SJSA1 (cell line): ENCODE measurements around the gene AFDN. TPM values are rescaled to one million over a fixed set of nuclear protein-coding genes. Genes with fewer than 3 reads are reported as not detected.
"Not testable (repeated sequence)": the region's sequence is repeated elsewhere in the genome, so short reads cannot be mapped to it uniquely, and the experiment has no call there.

ENCODE experiments used
- DNase-seq, 2 experiments: peaks; one replicate each; pipeline ENCODE4 v3.0.0-alpha.2; 2015 to 2020; ENCODE audit warnings: low spot score in 2 of 2, low read depth in 1 of 2
- H3K27ac ChIP-seq: fragments of 250-450 bp; sonication (Bioruptor Pico); 2 replicates; pipeline ENCODE4 v1.5.1; 2020; ENCODE audit warnings: mild to moderate bottlenecking, moderate library complexity
- H3K27me3 ChIP-seq: fragments of 250-450 bp; sonication (Bioruptor Pico); replicated peaks from 2 replicates; pipeline ENCODE4 v1.5.1; 2020; ENCODE audit warnings: mild to moderate bottlenecking, moderate library complexity
- H3K36me3 ChIP-seq: fragments of 250-450 bp; sonication (Bioruptor Pico); 2 replicates; pipeline ENCODE4 v1.5.1; 2020; ENCODE audit warnings: mild to moderate bottlenecking
- H3K4me1 ChIP-seq: fragments of 250-450 bp; sonication (Bioruptor Pico); replicated peaks from 2 replicates; pipeline ENCODE4 v1.6.1; 2021; ENCODE audit warnings: mild to moderate bottlenecking
- H3K4me3 ChIP-seq: fragments of 250-450 bp; sonication (Bioruptor Pico); 2 replicates; pipeline ENCODE4 v1.5.1; 2020; ENCODE audit warnings: mild to moderate bottlenecking
- H3K9me3 ChIP-seq: fragments of 250-450 bp; sonication (Bioruptor Pico); replicated peaks from 2 replicates; pipeline ENCODE4 v1.5.1; 2020; ENCODE audit warnings: mild to moderate bottlenecking
- total RNA-seq: library from RNA; depleted of rRNA; stranded (reverse); fragments of >200 nt; shearing (Covaris generic); gene quantifications from 2 replicates; pipeline ENCODE4 v1.2.3, GENCODE V29; 2014

AFDN gene
- total RNA-seq, 1 experiment from 2014 or later: 88.2 TPM

DNA sequence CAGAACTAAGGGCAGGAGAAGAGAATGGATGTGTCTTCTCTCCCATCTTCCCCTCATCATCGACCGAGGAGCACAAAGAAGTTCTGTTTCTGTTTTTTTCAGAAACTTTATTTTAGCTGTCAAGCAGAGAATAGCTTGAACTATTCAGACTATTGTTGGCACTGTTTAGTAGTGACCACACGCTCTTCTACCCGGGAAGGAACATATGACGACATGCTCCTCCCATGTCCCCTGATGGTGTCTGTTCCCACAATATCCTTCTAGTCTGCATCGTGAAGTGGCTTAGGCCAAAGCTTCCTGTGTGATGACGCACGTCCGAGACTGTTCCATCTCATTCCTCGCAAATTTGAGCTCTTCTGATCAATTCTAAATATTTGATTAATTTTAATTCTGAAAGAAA, 143.5 kb downstream of the AFDN start:
- DNase-seq: no peak
- Histone ChIP-seq H3K4me1 (peaks cover 23% of the 10 kb centered on the region), H3K36me3 (peaks cover 46% of the 10 kb centered on the region), H3K27me3 (no peaks in the 10 kb centered on the region), H3K4me3 (no peak overlapping the region), H3K9me3 (no peaks in the 10 kb centered on the region), H3K27ac (no peak overlapping the region)

DNA sequence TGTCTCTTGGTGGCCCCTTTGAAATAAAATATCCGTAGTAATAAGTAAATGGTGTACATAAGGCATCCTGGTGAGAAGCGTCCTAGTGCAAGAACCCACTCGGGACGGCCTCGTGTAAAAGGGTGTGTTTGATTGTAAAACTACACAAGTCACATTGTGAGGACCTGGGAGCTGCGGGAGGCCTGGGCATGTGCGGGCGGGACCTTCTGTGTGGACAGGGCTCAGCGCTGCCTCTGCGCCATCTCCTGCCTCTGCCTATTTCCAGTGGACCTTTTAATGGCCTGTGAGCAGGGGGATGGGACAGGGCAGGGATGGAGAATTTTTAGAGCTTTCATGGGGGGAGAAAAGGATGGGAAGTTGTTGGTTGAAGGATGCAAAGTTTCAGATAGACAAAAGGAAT, 145.5 kb downstream of the AFDN start:
- peaks cover 25% of the 10 kb centered on the region for H3K4me1 ChIP-seq
- no peak overlapping the region for H3K27ac ChIP-seq
- no peak overlapping the region for H3K4me3 ChIP-seq
- no peaks in the 10 kb centered on the region for H3K27me3 ChIP-seq
- peaks cover 38% of the 10 kb centered on the region for H3K36me3 ChIP-seq
- no peak for DNase-seq
- H3K9me3 ChIP-seq: no peaks in the 10 kb centered on the region

DNA sequence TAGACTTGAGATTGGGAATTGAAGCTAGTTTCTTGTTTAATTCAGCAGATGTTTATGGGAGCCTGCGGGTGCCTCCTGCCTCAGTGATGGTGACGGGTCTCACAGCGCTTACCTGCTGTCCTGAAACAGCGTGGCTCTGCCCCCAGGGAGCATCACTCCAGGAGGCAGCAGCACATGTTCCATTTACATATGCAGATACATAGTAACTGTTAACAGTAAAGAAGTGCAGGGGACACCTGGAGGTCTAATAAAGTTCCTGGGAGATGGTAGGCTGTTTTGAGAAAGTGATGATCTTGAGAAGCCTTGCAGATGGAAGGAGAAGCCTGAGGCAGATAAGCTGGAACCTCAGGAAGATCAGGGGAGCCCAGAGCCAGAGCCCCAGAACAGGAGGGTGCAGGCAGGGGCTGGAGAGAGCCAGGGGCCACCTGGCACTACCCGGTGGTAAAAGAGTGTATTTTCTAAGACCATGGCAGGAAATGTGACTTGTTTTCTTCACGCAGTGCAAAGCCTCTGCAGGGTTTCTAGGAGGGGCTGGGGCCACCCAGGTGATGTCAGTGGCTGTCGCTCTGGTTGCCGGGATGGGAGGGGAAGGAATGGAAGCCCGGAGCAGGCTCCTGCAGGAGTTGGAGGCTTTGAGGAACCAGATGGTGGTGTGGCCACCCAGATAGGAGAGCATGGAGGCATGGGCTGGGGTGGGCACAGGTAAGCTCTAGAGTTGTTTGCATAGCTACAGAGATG, 146.6 kb downstream of the AFDN start:
- Histone ChIP-seq H3K27me3 (no peaks in the 10 kb centered on the region), H3K4me1 (peaks cover 25% of the 10 kb centered on the region), H3K4me3 (no peak overlapping the region), H3K27ac (no peak overlapping the region), H3K36me3 (peaks cover 29% of the 10 kb centered on the region), H3K9me3 (no peaks in the 10 kb centered on the region)
- no peak for DNase-seq

DNA sequence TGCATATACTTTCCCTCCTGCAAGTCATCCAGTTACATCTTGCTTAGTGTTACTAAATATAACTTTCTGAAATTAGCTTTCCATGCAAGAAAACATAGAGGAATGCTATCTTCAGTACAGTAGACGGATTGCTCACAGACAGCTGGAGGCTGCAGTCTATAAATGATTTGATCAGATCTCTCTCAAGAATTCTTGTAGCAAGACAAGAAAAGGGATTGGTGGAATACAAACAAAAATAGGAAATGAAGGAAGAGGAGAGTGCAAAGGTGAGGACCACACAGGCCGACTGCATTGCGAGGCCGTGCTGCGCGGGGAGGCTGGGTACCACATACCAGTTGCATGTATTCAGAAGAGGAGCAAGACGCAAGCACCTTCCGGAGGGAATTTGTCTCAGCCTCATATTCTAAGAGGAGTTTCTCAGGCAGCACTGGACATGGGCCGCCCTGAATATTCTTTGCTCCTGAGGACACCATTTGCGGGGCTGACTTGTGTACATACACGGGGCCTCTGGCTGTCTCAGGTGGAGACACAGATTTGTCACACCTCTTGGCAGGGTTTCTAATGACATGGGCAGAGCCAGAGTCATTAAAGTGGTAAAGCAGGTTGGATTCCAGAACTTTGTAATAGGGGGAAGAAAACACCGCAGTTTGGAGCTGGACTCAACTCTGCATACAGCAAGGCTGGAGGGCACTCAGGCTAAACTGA, 148.1 kb downstream of the AFDN start:
- Histone ChIP-seq H3K36me3 (peaks cover 14% of the 10 kb centered on the region), H3K4me1 (peaks cover 25% of the 10 kb centered on the region), H3K27me3 (no peaks in the 10 kb centered on the region), H3K9me3 (no peaks in the 10 kb centered on the region), H3K4me3 (no peak overlapping the region), H3K27ac (no peak overlapping the region)
- peak in 1 of 2 experiments; percentile 55 for DNase-seq

DNA sequence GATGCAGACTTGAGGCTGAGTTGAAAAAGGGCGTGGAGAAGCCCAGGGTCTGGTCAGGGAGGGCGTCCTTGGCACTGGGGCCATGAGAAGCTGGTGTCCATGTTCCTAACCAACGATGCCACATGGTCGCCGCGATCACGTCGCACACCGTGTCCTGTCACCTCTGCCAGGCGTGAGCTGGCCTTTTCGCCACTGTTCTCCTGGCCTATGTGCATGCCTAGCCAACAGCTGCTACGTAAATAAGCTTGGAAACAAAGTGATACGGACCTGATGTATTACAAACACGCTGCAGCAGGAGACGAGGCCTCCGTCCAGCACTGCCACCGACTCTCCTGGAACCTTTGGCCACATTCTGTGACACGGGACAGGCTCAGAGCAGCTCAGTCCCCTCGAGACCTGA, 148.7 kb downstream of the AFDN start:
- no peaks in the 10 kb centered on the region for H3K27me3 ChIP-seq
- peaks cover 25% of the 10 kb centered on the region for H3K4me1 ChIP-seq
- DNase-seq: no peak
- peaks cover 7% of the 10 kb centered on the region for H3K36me3 ChIP-seq
- H3K4me3 ChIP-seq: no peak overlapping the region
- no peaks in the 10 kb centered on the region for H3K9me3 ChIP-seq
- H3K27ac ChIP-seq: no peak overlapping the region

DNA sequence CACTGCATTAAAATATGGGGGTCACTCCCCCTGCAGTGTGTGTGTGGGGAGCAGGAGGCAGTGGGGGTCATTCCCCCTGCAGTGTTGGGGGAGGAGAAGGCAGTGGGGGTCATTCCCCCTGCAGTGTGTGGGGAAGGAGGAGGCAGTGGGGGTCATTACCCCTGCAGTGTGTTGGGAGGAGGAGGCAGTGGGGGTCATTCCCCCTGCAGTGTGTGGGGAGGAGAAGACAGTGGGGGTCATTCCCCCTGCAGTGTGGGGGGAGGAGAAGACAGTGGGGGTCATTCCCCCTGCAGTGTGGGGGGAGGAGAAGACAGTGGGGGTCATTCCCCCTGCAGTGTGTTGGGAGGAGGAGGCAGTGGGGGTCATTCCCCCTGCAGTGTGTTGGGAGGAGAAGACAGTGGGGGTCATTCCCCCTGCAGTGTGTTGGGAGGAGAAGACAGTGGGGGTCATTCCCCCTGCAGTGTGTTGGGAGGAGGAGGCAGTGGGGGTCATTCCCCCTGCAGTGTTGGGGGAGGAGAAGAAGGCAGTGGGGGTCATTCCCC, 149.5 kb downstream of the AFDN start:
- peaks cover 32% of the 10 kb centered on the region for H3K4me1 ChIP-seq
- DNase-seq, H3K36me3 ChIP-seq, H3K9me3 ChIP-seq, H3K4me3 ChIP-seq, H3K27ac ChIP-seq, H3K27me3 ChIP-seq: not testable (repeated sequence)

DNA sequence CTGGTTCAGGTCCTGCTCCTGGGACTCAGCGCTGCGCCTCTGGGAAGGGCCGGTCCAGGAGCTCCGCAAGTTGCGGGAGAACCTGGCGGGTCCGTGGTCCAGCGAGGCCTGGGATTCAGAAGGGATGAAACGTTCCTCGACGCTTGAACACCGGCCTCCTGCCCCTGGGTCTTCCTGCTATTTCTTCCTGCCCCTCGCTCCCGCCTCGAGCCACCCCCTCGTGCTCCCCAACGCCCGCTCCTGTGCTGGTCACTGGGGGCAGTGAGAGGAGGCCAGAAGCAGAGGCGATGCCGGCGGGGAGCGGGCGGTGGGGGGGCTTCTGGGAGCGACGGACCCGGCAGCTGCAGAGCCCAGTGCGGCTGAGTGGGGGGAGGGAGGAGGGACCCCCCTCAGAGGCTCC, 150.0 kb downstream of the AFDN start:
- Histone ChIP-seq H3K27me3 (no peaks in the 10 kb centered on the region), H3K4me1 (peaks cover 35% of the 10 kb centered on the region), H3K36me3 (peaks cover 2% of the 10 kb centered on the region; the same call in 1 of the 2 replicates), H3K4me3 (no peak overlapping the region), H3K9me3 (no peaks in the 10 kb centered on the region), H3K27ac (no peak overlapping the region)
- no peak for DNase-seq

DNA sequence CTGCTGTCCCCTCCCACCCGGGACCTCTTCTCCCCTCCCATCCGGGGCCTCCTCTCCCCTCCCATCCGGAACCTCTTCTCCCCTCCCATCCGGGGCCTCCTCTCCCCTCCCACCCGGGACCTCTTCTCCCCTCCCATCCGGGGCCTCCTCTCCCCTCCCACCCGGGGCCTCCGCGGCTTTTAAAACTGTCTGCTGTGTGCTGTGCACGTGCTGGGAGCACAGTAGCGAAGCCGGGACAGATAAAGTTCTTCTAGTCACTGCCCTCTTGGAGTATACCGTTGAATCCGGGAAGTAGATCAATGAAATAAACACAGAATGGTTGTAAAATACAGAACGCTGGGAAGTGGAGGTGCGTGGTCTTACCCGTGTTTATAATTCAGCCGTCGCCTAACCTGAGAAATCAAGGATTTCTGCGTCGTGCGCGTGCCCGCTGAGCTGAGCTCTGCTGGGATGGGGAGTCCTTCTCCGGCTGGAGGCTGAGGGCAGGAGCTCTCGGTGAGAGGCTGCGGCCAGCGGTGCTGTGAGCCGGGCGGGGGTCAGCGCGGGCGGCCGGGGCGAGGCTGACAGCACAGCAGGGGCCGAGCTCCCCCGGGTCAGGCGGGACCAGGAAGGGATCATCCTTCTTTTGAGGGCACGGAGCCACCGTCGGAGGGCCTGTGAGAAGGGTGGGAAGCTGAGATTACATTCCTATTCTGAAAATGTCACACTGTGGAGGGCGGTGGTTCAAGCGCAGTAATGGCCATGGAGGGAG, 151.2 kb downstream of the AFDN start:
- Histone ChIP-seq H3K4me3 (no peak overlapping the region), H3K27ac (no peak overlapping the region), H3K36me3 (peaks cover under 1% of the 10 kb centered on the region; the same call in 1 of the 2 replicates), H3K27me3 (no peaks in the 10 kb centered on the region), H3K9me3 (no peaks in the 10 kb centered on the region), H3K4me1 (peaks cover 35% of the 10 kb centered on the region)
- no peak for DNase-seq

DNA sequence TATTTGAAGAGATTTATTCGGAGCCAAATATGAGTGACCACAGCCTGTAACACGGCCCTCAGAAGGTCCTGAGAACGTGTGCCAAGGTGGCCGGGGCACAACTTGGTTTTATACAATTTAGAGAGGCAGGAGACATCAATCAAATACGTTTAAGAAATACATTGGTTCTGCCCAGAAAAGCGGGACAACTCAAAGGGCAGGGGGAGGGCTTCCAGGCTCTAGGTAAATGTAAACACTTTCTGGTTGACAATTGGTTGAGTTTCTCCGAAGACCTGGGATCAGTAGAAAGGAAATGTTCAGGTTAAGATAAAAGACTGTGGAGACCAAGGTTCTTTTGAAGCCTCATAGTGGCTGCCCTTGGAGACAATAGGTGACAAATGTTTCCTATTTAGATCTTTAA, 151.9 kb downstream of the AFDN start:
- H3K36me3 ChIP-seq: no peaks in the 10 kb centered on the region
- no peaks in the 10 kb centered on the region for H3K9me3 ChIP-seq
- no peak for DNase-seq
- H3K4me1 ChIP-seq: peaks cover 28% of the 10 kb centered on the region
- no peak overlapping the region for H3K4me3 ChIP-seq
- H3K27me3 ChIP-seq: no peaks in the 10 kb centered on the region
- H3K27ac ChIP-seq: no peak overlapping the region

DNA sequence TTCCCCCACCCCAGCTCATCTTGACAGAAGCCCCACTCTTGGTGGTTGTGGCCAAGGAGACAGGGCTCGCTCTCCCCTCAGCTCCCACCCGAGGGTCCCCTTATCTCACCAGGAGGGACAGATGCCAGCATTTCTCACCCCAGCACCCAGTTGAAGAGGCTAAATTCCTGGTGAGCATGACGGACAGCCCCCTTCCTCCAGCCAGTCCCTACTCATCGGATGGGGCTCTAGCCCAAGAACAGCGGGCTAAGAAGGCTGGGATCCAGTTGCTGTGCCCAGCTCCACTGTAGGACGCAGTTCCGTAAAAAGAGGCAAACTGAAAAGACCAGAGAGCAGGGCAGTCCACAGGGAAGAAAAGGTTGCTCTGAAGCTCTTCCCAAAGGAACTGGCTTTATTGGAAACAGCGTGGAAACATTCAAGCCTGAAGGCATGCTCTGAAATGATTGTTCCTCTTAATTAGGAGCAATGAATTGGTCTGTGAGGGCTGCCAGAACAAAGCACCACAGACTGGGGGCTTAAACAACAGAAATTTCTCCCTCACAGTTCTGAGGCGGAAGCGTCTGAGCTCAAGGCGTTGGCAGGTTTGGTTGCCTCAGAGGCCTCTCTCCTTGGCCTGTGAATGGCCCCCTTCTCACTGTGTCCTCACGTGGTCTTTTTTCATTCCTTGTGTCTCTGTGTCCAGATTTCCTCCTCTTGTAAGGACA, 152.9 kb downstream of the AFDN start:
- Histone ChIP-seq H3K9me3 (peaks cover 3% of the 10 kb centered on the region; the same call in 1 of the 2 replicates), H3K4me3 (no peak overlapping the region), H3K27ac (no peak overlapping the region), H3K36me3 (no peaks in the 10 kb centered on the region), H3K4me1 (peaks cover 18% of the 10 kb centered on the region), H3K27me3 (no peaks in the 10 kb centered on the region)
- DNase-seq: no peak

DNA sequence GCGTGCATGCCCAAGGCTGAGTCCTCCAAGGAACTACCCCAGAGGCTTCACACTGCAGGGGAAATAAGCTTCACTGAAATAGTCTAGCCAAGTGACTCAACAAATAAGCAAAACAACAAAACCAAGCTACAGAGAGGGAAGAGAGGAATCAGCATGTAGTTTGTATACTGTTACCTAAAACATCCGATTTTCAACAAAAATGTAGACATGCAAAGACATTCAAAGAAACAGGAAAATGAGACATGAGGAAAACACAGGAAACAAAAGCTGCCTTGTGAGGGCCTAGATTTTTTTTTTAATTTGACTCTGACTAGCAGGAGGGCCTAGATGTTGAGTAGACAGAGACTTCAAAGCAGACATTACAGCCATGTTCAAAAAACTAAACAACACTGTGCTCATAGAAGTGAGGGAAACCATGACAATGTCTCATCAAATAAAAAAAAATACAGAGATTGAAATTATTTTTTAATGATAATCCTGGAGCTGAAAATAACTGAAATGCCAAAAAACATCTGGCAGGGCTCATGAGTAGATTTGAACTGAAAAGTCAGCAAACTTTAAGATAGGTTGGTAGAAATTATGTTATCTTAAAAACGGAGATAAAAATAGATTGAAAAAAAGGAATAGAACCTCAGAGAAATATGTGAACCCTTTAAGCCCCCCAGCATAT, 154.3 kb downstream of the AFDN start:
- Histone ChIP-seq H3K36me3 (no peaks in the 10 kb centered on the region), H3K9me3 (peaks cover 4% of the 10 kb centered on the region; the same call in 1 of the 2 replicates), H3K27me3 (no peaks in the 10 kb centered on the region), H3K4me1 (peaks cover 9% of the 10 kb centered on the region), H3K4me3 (no peak overlapping the region), H3K27ac (no peak overlapping the region)
- DNase-seq: peak in 1 of 2 experiments; percentile 38

DNA sequence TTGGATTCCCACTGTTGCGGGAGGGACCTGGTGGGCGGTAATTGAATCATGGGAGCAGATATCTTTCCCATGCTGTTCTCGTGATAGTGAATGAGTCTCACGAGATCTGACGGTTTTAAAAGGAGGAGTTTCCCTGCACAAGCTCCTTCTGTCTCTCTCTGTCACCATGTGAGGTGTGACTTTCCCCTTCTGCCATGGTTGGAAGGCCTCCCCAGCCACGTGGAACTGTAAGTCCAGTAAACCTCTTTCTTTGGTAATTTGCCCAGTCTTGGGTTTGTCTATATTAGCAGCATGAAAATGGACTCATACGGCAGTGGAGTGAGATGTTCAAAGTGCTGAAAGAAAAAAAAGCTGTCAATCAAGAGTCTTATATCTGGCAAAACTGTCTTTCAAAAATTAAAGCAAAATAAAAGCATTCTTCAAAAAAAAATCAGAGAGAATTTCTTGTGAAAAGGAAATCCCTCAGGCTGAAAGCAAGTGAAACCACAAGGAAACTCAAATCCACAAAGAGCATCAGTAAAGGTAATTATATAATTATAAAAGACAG, 155.3 kb downstream of the AFDN start:
- no peak for DNase-seq
- Histone ChIP-seq H3K27me3 (no peaks in the 10 kb centered on the region), H3K36me3 (no peaks in the 10 kb centered on the region), H3K27ac (no peak overlapping the region), H3K9me3 (peaks cover 4% of the 10 kb centered on the region; the same call in 1 of the 2 replicates), H3K4me1 (peaks cover 9% of the 10 kb centered on the region), H3K4me3 (no peak overlapping the region)
